Neuronal stem cell (in vitro differentiated cells): Measurements from ENCODE around the gene C2CD4D. TPM values are rescaled to one million over a fixed set of nuclear protein-coding genes. Genes with fewer than 3 reads are reported as not detected.

Experiments used
- DNase-seq: peaks from one replicate; pipeline ENCODE4 v3.0.0-alpha.2; 2013; ENCODE audit warnings: low spot score
- H2AFZ ChIP-seq: one replicate; pipeline ENCODE4 v1.6.1; 2013; ENCODE audit warnings: mild to moderate bottlenecking, low read length, inconsistent platforms
- H2AK5ac ChIP-seq: 2 replicates; pipeline ENCODE4 v1.6.1; 2013; ENCODE audit warnings: low read depth, mild to moderate bottlenecking, inconsistent platforms, low read length, moderate library complexity, mixed read lengths
- H2BK120ac ChIP-seq: 2 replicates; pipeline ENCODE4 v1.6.1; 2013; ENCODE audit warnings: low read depth, mild to moderate bottlenecking, inconsistent platforms, low read length, moderate library complexity, mixed read lengths
- H2BK12ac ChIP-seq: one replicate; pipeline ENCODE4 v1.6.1; 2013; ENCODE audit warnings: low read length, inconsistent platforms
- H2BK15ac ChIP-seq: 2 replicates; pipeline ENCODE4 v1.6.1; 2013; ENCODE audit warnings: mild to moderate bottlenecking, low read length, inconsistent platforms, mixed read lengths
- H2BK5ac ChIP-seq: one replicate; pipeline ENCODE4 v1.6.1; 2013; ENCODE audit warnings: inconsistent platforms, mild to moderate bottlenecking, low read length, moderate library complexity
- H3K14ac ChIP-seq: one replicate; pipeline ENCODE4 v1.6.1; 2013; ENCODE audit warnings: low read length, inconsistent platforms
- H3K18ac ChIP-seq: 2 replicates; pipeline ENCODE4 v1.6.1; 2013; ENCODE audit warnings: low read length, inconsistent platforms
- H3K23ac ChIP-seq: 2 replicates; pipeline ENCODE4 v1.6.1; 2013; ENCODE audit warnings: low read depth, mild to moderate bottlenecking, mixed read lengths, low read length, inconsistent platforms; ENCODE audit not compliant: poor library complexity
- H3K27ac ChIP-seq: replicated peaks from 3 replicates; pipeline ENCODE4 v1.5.1; 2013; ENCODE audit warnings: low read length, inconsistent platforms
- H3K27me3 ChIP-seq, 3 experiments: 2 replicates each; pipeline ENCODE4 v1.6.1; 2013; ENCODE audit warnings: low read length in 3 of 3, mild to moderate bottlenecking in 2 of 3, inconsistent platforms in 1 of 3, low read depth in 1 of 3, mixed read lengths in 1 of 3, moderate library complexity in 1 of 3; ENCODE audit not compliant: control insufficient read depth in 3 of 3, insufficient read depth in 3 of 3
- H3K36me3 ChIP-seq, 2 donors: replicated peaks in 1 of 2; 2 replicates each; pipeline ENCODE4 v1.6.1; 2013; ENCODE audit warnings: low read length in 2 of 2; ENCODE audit not compliant: control insufficient read depth in 2 of 2, insufficient read depth in 2 of 2
- H3K4ac ChIP-seq: 2 replicates; pipeline ENCODE4 v1.6.1; 2013; ENCODE audit warnings: inconsistent platforms, mild to moderate bottlenecking, low read length, moderate library complexity
- H3K4me1 ChIP-seq, 2 donors: 1 replicate in 1 of 2; 2 replicates in 1 of 2; pipeline ENCODE4 v1.6.1; 2013; ENCODE audit warnings: low read length in 2 of 2, low read depth in 1 of 2; ENCODE audit not compliant: control insufficient read depth in 2 of 2, insufficient read depth in 1 of 2
- H3K4me2 ChIP-seq: one replicate; pipeline ENCODE4 v1.6.1; 2013; ENCODE audit warnings: mild to moderate bottlenecking, low read length, inconsistent platforms; ENCODE audit not compliant: insufficient read depth, poor library complexity, severe bottlenecking
- H3K4me3 ChIP-seq, 2 donors: 2 replicates each; pipeline ENCODE4 v1.5.1; 2013; ENCODE audit warnings: low read length in 2 of 2, mild to moderate bottlenecking in 2 of 2, inconsistent platforms in 1 of 2, moderate library complexity in 1 of 2
- H3K79me1 ChIP-seq: one replicate; pipeline ENCODE4 v1.6.1; 2013; ENCODE audit warnings: low read depth, mild to moderate bottlenecking, inconsistent platforms, low read length, moderate library complexity
- H3K9ac ChIP-seq: one replicate; pipeline ENCODE4 v1.6.1; 2013; ENCODE audit warnings: mild to moderate bottlenecking, low read depth, low read length, inconsistent platforms; ENCODE audit not compliant: poor library complexity
- H3K9me3 ChIP-seq, 2 donors: replicated peaks in 1 of 2; 2 replicates each; pipeline versions ENCODE3 to v1.6.1; 2013; ENCODE audit warnings: low read length in 2 of 2, mild to moderate bottlenecking in 2 of 2, inconsistent platforms in 1 of 2, low read depth in 1 of 2, mixed read lengths in 1 of 2, moderate library complexity in 1 of 2; ENCODE audit not compliant: control insufficient read depth in 2 of 2, insufficient read depth in 1 of 2
- H4K8ac ChIP-seq: one replicate; pipeline ENCODE4 v1.6.1; 2013; ENCODE audit warnings: low read depth, mild to moderate bottlenecking, inconsistent platforms, low read length, moderate library complexity
- H4K91ac ChIP-seq: one replicate; pipeline ENCODE4 v1.6.1; 2013; ENCODE audit warnings: low read length, low read depth, mild to moderate bottlenecking, inconsistent platforms; ENCODE audit not compliant: poor library complexity
- WGBS, 2 donors: extraction: QIAGEN DNeasy Blood & Tissue Kit; methylation state at CpG; one replicate each; pipeline ENCODE4 v1.1.7; 2013; ENCODE audit warnings: missing lambda C conversion rate in 2 of 2, mixed read lengths in 1 of 2; ENCODE audit not compliant: insufficient read length in 2 of 2, insufficient replicate concordance in 1 of 2; ENCODE audit errors: extremely low coverage in 2 of 2; 5-methylcytosine and 5-hydroxymethylcytosine counted together
- small RNA-seq: library from polyadenylated mRNA; stranded (forward); fragments of <200 nt; extraction: miRNeasy Mini kit (QIAGEN cat#:217004); gene quantifications from one replicate; pipeline ENCODE3, GENCODE V24; 2013; ENCODE audit not compliant: insufficient read depth

C2CD4D gene

GRCh38 chr1:151790071-151790939, 49.3 kb downstream of the C2CD4D start, which contains the start of gene TDRKH:
TSS of gene TDRKH (minus strand) at chr1:151790500. CDS start at chr1:151783022, 7,478 bp downstream.
- Histone ChIP-seq H2AK5ac (no peak within 1 kb of the TSS), H3K9me3 (no peaks in the 10 kb centered on the region), H3K18ac (peak within 1 kb of the TSS; percentile 92), H4K8ac (no peak within 1 kb of the TSS), H2AFZ (peak within 1 kb of the TSS; percentile 90), H2BK5ac (peak within 1 kb of the TSS; percentile 69), H4K91ac (no peak within 1 kb of the TSS), H3K27ac (peak within 1 kb of the TSS; percentile 51), H2BK15ac (no peak within 1 kb of the TSS), H3K4me2 (peak within 1 kb of the TSS; percentile 79), H3K14ac (peak within 1 kb of the TSS; percentile 97), H2BK12ac (no peak within 1 kb of the TSS), H3K4me1 (peaks cover 0 to 5% of the 10 kb centered on the region in 2 donors), H3K9ac (peak within 1 kb of the TSS; percentile 90), H3K79me1 (no peaks in the 10 kb centered on the region), H3K4me3 (peak within 1 kb of the TSS; percentile 70 to 87), H3K36me3 (no peaks in the 10 kb centered on the region), H3K23ac (peak within 1 kb of the TSS; percentile 85), H3K4ac (no peak within 1 kb of the TSS), H2BK120ac (no peak within 1 kb of the TSS), H3K27me3 (peaks cover 0 to 2% (median 0%) of the 10 kb centered on the region in 3 experiments)
- no CpG with 5 or more reads among the region's 58 CpGs for WGBS, 2 donors
- DNase-seq = peak; percentile 98

Small RNA genes within 50 kb of the gene (small RNA-seq; reads per million reads assigned to genes)
- not detected for gene RF00019
